Neural progenitor cell (in vitro differentiated cells): Measurements from ENCODE around the gene CORIN.

Experiments used
- CTCF ChIP-seq: fragments of 200-600 bp; sonication (generic); IDR thresholded peaks from 2 replicates; pipeline ENCODE4 v1.5.1; 2017; ENCODE audit warnings: antibody characterized with exemption, mild to moderate bottlenecking
- EZH2 ChIP-seq: fragments of 200-600 bp; sonication (generic); IDR thresholded peaks from 2 replicates; pipeline ENCODE4 v1.6.1; 2017; ENCODE audit warnings: antibody characterized with exemption, mild to moderate bottlenecking, moderate library complexity

- TF ChIP-seq CTCF (no peak), EZH2 (no peak)
Observed at GRCh38 chr4:47674144-47674543, 163.7 kb downstream of the CORIN start.
